Measurements from ENCODE around the gene CILP2. TPM values are rescaled to one million over a fixed set of nuclear protein-coding genes. Genes with fewer than 3 reads are reported as not detected.
A peak's percentile ranks its signal among the peaks of the same experiment; 100 is the strongest.

Gene CILP2, protein sequence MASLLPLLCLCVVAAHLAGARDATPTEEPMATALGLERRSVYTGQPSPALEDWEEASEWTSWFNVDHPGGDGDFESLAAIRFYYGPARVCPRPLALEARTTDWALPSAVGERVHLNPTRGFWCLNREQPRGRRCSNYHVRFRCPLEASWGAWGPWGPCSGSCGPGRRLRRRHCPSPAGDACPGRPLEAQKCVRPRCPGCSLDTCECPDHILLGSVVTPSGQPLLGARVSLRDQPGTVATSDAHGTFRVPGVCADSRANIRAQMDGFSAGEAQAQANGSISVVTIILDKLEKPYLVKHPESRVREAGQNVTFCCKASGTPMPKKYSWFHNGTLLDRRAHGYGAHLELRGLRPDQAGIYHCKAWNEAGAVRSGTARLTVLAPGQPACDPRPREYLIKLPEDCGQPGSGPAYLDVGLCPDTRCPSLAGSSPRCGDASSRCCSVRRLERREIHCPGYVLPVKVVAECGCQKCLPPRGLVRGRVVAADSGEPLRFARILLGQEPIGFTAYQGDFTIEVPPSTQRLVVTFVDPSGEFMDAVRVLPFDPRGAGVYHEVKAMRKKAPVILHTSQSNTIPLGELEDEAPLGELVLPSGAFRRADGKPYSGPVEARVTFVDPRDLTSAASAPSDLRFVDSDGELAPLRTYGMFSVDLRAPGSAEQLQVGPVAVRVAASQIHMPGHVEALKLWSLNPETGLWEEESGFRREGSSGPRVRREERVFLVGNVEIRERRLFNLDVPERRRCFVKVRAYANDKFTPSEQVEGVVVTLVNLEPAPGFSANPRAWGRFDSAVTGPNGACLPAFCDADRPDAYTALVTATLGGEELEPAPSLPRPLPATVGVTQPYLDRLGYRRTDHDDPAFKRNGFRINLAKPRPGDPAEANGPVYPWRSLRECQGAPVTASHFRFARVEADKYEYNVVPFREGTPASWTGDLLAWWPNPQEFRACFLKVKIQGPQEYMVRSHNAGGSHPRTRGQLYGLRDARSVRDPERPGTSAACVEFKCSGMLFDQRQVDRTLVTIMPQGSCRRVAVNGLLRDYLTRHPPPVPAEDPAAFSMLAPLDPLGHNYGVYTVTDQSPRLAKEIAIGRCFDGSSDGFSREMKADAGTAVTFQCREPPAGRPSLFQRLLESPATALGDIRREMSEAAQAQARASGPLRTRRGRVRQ
- total RNA-seq (2014; rRNA removed; shearing (Covaris generic)): 0.31 TPM in 1 of 2 replicates, not detected in the other

DNA sequence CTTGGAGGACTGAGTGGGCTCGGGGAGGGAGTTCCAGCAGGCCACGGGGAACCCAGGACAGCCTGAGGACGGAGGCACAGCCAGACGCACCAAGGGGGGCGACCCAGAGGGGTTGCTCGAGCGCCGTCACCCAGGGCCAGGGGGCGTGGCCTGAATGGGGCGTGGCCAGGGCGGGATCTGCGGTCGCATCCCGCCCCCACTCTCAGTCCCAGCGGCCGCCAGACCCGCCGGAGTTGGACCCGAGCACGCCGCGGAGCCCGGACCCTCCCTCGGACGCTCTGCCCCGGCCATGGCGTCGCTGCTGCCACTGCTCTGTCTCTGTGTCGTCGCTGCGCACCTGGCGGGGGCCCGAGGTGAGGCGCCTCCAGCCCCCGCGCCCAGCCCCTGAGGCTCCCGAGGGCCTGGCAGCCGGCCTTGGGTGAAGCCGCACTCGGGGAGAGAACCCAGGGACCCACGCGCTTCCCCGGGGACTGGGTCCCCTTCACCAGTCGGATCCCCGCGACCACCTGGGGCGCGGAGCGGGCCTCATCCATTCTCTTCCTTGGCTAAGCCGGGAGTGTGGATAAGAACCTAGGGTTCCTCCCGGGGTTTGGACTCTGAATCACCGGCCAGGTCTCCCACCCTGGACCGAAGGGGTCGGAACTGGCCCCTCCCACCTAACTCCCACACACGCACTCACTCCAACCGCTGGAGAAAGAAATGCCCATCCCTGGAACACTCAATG lies at the start of gene CILP2:
Gene CILP2, plus strand, starts transcription at position 205 of the 724 bp plus-strand sequence. Its CDS starts 85 bp downstream, at position 290.
- no peak for DNase-seq (ENCODE audit: low spot score)

DNA sequence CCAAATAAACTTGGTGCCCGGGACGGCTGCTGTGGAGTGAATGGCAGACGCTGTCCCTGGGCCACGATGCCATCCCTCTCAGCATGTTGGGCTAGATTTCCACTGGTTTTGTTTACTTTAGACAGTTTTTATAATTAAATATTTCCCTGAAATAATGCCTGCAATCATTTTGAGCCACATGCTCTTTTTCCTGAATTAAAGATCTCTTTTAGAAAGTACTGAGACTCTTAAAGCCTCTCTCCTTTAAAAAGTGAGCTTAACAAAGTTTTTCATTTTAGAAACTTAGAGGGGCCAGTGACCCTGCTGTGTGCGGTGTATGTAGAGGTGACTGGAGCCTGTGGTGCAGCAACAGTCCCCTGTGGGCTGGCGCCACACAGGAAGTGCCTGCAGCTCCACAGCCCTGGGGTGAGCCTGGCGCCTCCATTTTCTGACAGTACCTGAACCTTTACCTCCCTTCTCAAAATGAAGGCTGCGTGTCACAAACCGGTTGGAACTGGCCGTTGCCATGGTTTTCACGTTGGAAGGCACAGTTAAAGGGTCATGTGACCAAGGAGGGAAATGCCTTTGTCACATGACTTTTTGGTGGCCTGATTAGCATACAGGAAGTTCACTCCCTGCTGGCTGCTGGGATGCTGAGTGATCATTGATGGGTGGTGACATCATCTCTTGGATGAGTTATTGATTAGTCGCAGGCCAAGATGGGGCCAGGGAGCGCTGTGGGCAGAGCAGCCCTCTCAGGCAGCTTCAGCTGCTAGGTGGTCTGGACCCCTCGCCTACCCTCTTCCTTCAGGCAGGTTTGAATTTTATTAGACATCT lies 49.0 kb upstream of the CILP2 start:
- peak; percentile 53 for DNase-seq (ENCODE audit: low spot score)

DNA sequence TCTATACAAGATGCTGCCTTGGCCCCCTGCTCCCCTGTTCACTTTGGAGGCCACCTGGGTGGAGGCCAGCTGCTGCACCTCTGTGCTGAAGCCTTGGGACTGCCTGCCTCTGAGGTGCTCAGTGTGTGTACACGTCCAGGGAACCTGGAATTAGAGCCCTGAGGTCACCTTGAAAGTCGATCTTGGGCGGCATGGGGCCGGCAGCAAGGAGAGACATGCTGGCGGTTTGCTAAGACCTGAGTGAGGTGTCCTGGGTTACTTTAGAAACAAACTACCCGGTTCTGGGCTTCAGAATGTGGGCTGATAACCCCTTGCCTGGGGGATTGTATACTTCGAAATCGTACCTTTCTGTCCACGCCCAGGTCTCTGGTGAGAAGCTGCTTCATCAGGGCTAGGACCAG lies 48.3 kb upstream of the CILP2 start:
- no peak for DNase-seq (ENCODE audit: low spot score)

DNA sequence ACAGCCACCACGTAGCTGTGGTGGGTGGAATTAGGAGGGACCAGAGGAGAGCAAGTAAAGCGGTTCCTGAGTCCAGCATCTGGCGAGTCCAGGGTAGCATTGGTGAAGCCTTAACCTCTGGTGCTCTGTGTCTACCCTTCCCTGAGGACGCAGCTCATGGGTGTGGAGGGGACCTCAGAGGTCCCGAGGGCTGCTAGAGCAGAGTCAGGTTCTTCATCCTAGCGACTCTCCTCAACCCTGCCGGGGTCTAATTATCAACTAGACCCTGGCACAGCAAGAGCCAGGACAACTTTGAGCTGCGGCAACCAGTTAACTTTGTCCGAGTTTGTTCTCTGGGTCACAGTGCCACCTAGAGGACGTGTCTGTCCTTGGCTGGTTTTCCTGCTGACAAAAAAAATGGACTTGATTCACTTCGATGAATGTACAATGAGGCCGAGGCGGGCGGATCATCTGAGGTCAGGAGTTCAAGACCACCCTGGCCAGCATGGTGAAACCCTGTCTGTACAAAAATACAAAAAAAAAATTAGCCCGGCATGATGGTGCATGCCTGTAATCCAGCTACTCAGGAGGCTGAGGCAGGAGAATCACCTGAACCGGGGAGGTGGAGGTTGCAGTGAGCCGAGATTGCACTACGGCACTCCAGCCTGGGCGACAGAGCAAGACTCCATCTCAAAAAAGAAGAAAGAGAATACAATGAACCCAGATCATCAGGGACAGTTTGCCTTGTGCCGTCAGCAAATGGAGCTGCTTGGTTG lies 47.7 kb upstream of the CILP2 start:
- peak; percentile 78 for DNase-seq (ENCODE audit: low spot score)

DNA sequence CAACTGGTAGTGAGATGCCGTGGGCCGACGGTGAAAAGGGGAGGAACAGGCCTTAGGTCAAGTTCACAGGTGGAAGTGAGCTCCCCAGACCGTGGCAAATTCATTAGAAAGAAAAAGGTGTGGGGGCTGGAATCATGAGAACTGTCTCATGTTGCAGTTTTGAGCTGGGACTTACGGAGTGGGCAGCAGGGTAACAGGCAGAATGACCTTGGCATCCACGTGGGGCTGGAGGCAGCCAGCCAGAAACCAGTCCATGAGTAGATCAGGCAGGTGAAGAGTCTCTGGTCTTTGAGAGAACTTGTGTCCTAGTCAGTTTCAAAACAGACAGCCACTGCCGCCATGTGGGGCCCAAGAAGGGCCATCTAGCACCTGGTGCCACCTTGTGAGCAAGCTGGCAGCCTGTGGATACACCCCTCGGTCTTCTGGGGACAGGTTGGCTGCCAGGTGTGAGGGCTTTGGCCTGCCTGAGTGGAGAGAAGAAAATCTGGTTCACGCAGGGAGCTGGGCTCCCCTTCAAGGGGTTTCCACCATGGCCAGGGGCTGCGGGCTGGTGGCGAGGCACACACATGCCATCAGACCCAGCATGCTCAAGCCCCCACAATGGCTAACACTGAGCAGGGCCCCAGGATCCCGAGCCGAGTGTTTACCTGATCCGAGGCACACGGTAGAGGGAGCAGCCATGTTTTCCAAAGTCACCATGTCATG lies 46.6 kb upstream of the CILP2 start:
- DNase-seq (ENCODE audit: low spot score): no peak

DNA sequence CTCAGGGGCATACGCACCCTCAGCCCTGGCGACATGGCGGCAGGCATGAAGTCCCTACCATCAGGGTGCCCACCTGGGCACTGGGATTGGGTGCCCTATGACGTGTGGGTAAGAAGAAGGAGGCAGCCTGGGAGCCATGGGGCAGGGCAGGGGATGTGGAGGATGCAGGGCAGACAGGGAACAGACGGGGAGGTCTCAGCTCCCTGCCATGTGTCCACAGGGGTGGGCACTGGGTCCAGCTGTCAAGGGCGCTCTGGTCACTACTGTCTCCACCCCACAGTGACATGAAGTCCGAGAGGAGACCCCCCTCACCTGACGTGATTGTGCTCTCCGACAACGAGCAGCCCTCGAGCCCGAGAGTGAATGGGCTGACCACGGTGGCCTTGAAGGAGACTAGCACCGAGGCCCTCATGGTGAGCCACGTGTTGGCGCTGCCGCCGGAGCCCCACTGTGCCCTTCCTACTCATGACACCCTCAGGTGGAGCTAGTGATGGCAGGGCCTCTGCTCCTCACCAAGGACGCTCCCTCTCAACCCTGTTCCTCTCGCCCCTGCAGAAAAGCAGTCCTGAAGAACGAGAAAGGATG lies 45.9 kb upstream of the CILP2 start:
- no peak for DNase-seq (ENCODE audit: low spot score)

DNA sequence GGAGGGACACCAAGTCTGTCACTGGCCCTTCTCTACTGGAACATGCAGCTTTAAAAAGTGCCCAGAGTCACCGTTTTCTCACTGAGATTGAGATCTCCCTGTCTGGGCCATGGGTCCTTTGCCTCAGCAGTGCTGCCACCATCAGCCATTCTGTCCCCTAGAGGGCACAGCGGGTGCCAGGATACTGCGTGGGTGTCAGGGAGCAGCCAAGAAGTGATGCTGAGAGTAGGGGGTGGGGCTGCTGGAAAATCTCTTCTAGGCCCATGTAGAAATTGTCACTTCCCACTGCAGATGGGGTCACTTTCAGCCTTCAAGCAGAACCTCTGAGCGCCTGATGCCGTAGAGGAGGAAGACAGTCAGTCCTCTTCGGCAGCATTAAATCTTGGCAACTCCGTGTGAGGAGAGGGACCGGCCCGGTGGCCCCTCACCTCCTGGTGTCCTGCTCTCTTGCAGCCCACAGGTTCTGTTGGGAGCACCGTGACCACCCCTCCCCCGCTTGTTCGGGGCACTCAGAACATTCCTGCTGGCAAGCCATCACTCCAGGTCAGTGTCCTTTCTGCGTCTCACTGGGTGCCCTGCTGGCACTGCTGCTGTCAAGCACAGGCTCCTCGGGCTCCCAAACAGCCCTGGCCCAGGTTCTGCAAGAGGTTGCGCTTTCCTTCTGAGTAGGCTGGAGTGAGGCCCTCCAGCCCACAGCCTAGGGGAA lies 44.1 kb upstream of the CILP2 start:
- DNase-seq (ENCODE audit: low spot score): no peak

DNA sequence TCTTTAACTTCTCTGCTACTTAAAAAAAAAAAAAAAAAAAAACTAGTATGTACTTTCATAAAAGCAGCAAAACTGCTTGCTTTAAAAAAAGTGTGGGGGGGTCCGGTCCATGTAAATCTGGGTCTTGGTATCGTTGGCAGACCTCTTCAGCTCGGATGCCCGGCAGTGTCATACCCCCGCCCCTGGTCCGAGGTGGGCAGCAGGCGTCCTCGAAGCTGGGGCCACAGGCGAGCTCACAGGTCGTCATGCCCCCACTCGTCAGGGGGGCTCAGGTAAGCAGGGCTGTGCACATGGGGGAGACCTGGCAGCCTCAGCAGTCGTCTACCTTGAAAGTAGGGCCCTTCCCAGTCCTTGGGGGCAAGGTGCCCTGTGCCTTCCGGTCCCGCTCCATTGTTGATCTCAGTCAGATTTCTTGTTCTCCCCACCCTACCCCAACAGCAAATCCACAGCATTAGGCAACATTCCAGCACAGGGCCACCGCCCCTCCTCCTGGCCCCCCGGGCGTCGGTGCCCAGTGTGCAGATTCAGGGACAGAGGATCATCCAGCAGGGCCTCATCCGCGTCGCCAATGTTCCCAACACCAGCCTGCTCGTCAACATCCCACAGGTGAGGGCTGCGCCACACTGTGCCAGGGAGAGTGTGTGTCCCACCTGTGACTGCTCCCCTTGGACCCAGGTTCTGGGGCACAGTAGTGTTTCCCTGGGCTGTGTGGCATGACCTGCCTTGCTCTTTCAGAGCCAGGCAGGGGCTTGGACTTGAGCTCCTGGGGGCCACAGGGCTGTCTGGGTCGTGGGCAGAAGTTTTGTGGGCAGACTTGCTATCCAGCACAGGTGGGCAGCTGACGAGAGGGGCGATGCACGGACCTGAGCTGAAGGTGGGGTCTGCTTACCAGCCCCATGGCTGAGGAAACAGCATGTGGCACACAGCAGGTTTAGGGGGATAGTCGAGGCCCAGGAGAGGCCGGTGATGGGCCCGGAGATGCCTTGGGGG lies 42.2 kb upstream of the CILP2 start:
- no peak for DNase-seq (ENCODE audit: low spot score)

DNA sequence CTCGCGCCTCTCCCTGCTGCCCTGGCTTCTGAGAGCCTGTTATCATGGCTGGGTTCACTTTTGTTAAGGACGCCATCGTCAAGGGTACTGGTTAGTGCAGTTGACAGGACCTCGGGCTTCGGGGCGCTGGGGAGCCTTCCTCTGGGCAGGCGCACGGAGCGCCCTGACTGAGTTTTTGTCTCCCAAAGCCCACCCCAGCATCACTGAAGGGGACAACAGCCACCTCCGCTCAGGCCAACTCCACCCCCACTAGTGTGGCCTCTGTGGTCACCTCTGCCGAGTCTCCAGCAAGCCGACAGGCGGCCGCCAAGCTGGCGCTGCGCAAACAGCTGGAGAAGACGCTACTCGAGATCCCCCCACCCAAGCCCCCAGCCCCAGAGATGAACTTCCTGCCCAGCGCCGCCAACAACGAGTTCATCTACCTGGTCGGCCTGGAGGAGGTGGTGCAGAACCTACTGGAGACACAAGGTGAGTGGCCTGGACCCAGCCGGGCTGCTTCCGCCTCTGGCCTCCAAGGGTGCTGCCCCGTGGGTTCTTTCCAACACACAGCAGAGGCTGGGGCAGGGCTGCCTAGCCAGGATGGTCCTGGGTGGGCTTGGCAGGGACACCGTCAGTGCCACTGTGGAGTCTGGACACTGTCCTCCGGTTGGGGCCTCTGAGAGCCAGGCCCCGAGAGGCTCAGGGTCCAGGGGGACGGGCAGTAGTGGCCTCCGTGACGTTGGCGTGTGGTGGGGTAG lies 39.6 kb upstream of the CILP2 start:
- DNase-seq (ENCODE audit: low spot score): no peak

DNA sequence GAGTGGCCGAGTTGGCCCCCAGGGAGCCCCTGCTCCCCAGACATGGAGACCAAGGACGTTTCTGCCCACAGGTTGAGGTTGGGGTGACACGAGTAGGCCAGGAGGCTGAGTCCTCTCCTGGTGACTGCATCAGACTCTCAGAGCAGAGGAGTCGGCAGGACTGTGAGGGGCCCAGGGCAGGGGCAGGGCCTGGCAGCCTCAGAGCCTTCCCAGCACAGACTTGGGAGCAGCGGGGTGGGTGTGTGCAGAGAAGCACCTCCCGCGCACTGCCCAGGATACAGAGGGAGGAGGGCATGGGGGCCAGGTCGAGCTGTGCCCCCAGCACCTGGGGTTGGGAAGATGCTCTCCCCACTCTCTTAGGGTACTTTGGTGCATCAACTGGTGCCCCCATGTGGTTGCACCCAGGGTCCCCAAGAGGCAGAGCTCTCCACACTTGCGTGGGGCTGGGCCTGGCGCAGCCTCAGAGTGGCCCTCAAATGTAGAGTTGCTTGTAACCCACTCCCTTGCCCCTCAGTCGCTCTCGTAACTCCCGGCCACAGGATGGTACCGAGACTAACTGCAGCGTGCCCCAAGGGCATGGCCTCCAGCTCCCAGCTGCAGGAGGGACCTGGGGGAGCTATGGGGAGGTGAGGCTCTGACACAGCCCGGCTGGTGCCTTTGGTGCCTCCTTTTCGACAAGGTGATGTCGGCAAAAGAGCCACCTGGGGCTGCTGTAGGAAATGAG lies 38.6 kb upstream of the CILP2 start:
- no peak for DNase-seq (ENCODE audit: low spot score)

DNA sequence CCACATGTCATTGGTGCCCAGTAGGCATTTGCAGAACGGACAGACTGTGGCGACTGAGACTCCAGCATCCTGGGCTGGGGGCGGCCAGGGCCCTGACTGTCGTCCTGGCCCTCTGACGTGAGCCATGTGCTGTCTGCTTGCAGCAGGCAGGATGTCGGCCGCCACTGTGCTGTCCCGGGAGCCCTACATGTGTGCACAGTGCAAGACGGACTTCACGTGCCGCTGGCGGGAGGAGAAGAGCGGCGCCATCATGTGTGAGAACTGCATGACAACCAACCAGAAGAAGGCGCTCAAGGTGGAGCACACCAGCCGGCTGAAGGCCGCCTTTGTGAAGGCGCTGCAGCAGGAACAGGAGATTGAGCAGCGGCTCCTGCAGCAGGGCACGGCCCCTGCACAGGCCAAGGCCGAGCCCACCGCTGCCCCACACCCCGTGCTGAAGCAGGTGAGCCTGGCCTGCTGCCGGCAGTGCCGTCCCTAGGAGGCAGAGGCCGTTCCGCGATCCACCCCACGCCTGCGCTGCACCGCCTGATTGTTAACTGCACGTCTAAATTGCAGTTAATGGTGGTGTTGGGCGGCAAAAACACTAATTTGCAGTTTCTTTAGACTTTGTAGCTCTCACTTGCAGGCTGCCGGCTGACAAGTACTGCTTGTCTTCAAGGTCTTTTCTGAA lies 37.0 kb upstream of the CILP2 start:
- no peak for DNase-seq (ENCODE audit: low spot score)

DNA sequence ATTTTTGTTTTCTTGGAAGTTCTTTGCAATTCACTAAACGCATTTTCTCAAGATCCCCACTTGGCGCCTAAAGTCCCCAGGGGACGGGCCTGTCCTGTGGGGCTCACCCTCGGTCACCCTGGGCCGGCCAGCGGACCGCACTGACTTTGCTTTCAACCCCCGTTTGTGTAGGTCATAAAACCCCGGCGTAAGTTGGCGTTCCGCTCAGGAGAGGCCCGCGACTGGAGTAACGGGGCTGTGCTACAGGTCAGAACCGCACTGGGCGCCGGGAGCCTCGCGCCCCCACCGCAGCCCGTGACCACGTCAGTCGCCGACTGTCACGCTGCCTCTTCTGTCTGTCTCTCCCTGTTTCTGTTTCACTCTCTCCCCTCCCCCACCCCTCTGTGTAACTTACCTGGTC lies 36.3 kb upstream of the CILP2 start:
- DNase-seq (ENCODE audit: low spot score): no peak

DNA sequence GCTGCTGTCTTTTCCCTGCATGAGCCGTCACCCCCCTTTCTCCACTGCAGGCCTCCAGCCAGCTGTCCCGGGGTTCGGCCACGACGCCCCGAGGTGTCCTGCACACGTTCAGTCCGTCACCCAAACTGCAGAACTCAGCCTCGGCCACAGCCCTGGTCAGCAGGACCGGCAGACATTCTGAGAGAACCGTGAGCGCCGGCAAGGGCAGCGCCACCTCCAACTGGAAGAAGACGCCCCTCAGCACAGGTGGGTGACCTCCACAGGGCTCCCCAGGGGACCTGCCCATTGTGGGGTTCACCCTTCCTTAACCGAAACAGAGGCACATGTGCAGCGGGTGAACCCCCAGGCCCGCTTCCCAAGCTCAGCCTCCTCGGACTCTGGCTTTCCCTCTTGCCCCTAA lies 35.8 kb upstream of the CILP2 start:
- DNase-seq (ENCODE audit: low spot score): no peak

DNA sequence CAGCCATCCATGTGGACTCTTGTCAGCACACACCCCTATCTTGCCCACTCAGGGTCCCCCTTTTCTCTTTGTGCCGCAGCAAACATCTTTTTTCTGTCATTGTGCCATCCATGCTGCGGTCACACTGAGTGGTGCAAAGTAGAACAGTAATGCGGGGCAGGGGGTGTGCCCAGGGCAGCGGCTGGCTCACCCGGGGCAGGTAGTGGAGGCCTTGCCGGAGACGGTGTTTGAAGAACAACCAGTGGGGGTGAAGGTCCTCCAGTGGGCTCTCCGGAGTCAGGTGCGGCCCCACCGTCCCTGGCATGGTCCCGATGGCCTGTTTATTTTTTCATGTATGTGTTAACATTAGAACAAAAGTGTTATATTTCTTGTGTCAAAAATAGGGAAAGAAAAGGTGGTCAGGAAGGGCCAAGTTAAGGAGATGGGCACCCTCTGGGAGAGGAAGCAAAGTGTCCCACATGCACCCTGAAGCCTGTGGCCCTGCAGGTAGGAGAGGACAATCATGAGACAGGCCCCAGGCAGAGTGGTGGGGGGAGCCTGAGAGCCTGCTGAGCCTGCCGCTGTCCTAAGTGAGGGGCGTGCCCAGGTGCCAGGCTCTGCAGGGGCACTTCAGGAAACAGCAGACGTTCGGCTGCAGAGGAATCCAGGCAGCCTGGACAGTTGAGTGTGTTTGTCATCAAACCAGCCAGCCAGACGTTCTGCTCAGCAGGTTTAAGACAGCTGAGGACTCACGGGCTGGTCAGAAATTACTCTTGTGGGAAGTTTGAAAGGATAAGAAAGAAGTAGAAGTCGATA lies 35.1 kb upstream of the CILP2 start:
- no peak for DNase-seq (ENCODE audit: low spot score)

Measured in HT-29 (cell line).